H9 (cell line): ENCODE results near the gene CCM2L. TPM values are rescaled to one million over a fixed set of nuclear protein-coding genes. Genes with fewer than 3 reads are reported as not detected.

Experiments
- DNase-seq: peaks from one replicate; pipeline ENCODE4 v3.0.0-alpha.2; 2017
- H2AFZ ChIP-seq: one replicate; pipeline ENCODE4 v1.6.1; 2013; ENCODE audit warnings: mild to moderate bottlenecking, low read length, control low read depth, moderate library complexity
- H2AK5ac ChIP-seq: 2 replicates; pipeline ENCODE4 v1.6.1; 2013; ENCODE audit warnings: low read length, control low read depth, mixed read lengths; ENCODE audit not compliant: insufficient read length
- H2BK120ac ChIP-seq: one replicate; pipeline ENCODE4 v1.6.1; 2013; ENCODE audit warnings: low read depth, mild to moderate bottlenecking, low read length, control low read depth, inconsistent platforms; ENCODE audit not compliant: poor library complexity, severe bottlenecking
- H2BK12ac ChIP-seq: 2 replicates; pipeline ENCODE4 v1.6.1; 2013; ENCODE audit warnings: low read length, control low read depth, mixed read lengths, low read depth; ENCODE audit not compliant: insufficient read length
- H2BK15ac ChIP-seq: 2 replicates; pipeline ENCODE4 v1.6.1; 2013; ENCODE audit warnings: low read depth, low read length, control low read depth
- H2BK20ac ChIP-seq: one replicate; pipeline ENCODE4 v1.6.1; 2013; ENCODE audit warnings: low read depth, mild to moderate bottlenecking, low read length, control low read depth, inconsistent platforms; ENCODE audit not compliant: poor library complexity, severe bottlenecking
- H2BK5ac ChIP-seq: 2 replicates; pipeline ENCODE4 v1.6.1; 2013; ENCODE audit warnings: low read length, control low read depth, mixed read lengths; ENCODE audit not compliant: insufficient read length
- H3K14ac ChIP-seq: 2 replicates; pipeline ENCODE4 v1.6.1; 2013; ENCODE audit warnings: low read length, control low read depth; ENCODE audit not compliant: insufficient read depth
- H3K18ac ChIP-seq: 2 replicates; pipeline ENCODE4 v1.6.1; 2013; ENCODE audit warnings: low read depth, mild to moderate bottlenecking, mixed read lengths, low read length, control low read depth; ENCODE audit not compliant: insufficient read length
- H3K23ac ChIP-seq: 2 replicates; pipeline ENCODE4 v1.6.1; 2013; ENCODE audit warnings: low read length, control low read depth, mixed read lengths, low read depth; ENCODE audit not compliant: insufficient read length
- H3K23me2 ChIP-seq: 2 replicates; pipeline ENCODE4 v1.6.1; 2013; ENCODE audit warnings: low read depth, mild to moderate bottlenecking, mixed read lengths, low read length, control low read depth; ENCODE audit not compliant: insufficient read length, poor library complexity, severe bottlenecking
- H3K27ac ChIP-seq: 2 replicates; pipeline ENCODE4 v1.5.1; 2013; ENCODE audit warnings: low read length, control low read depth, mixed read lengths, low read depth; ENCODE audit not compliant: insufficient read length
- H3K27me3 ChIP-seq: 2 replicates; pipeline ENCODE4 v1.6.1; 2013; ENCODE audit warnings: low read length, control low read depth, inconsistent platforms; ENCODE audit not compliant: insufficient read depth
- H3K4ac ChIP-seq: 2 replicates; pipeline ENCODE4 v1.6.1; 2013; ENCODE audit warnings: low read depth, mild to moderate bottlenecking, control low read depth, inconsistent platforms, low read length, moderate library complexity
- H3K4me1 ChIP-seq: 2 replicates; pipeline ENCODE4 v1.6.1; 2013; ENCODE audit warnings: low read length, control low read depth, inconsistent platforms; ENCODE audit not compliant: insufficient read depth
- H3K4me2 ChIP-seq: 2 replicates; pipeline ENCODE4 v1.6.1; 2013; ENCODE audit warnings: low read length, control low read depth, mixed read lengths; ENCODE audit not compliant: insufficient read length, insufficient read depth
- H3K56ac ChIP-seq: 2 replicates; pipeline ENCODE4 v1.6.1; 2013; ENCODE audit warnings: low read depth, mild to moderate bottlenecking, mixed read lengths, low read length, control low read depth; ENCODE audit not compliant: insufficient read length
- H3K79me1 ChIP-seq: 2 replicates; pipeline ENCODE4 v1.6.1; 2013; ENCODE audit warnings: low read depth, mild to moderate bottlenecking, moderate library complexity, low read length, control low read depth, inconsistent platforms; ENCODE audit not compliant: insufficient read depth, poor library complexity, severe bottlenecking
- H3K79me2 ChIP-seq: 2 replicates; pipeline ENCODE4 v1.6.1; 2013; ENCODE audit warnings: low read length, control low read depth, inconsistent platforms; ENCODE audit not compliant: insufficient read depth
- H3K9ac ChIP-seq: 2 replicates; pipeline ENCODE4 v1.6.1; 2013; ENCODE audit warnings: low read length, control low read depth, mixed read lengths; ENCODE audit not compliant: insufficient read length; ENCODE audit errors: extremely low read depth
- H3K9me3 ChIP-seq: one replicate; pipeline ENCODE4 v1.6.1; 2013; ENCODE audit warnings: low read depth, low read length, inconsistent platforms; ENCODE audit not compliant: control insufficient read depth
- H3T11ph ChIP-seq: one replicate; pipeline ENCODE4 v1.6.1; 2013; ENCODE audit warnings: mild to moderate bottlenecking, low read length, control low read depth, inconsistent platforms
- H4K20me1 ChIP-seq: one replicate; pipeline ENCODE4 v1.6.1; 2013; ENCODE audit not compliant: control insufficient read depth, insufficient read length, insufficient read depth
- H4K5ac ChIP-seq: 2 replicates; pipeline ENCODE4 v1.6.1; 2013; ENCODE audit warnings: low read depth, mild to moderate bottlenecking, mixed read lengths, low read length, control low read depth; ENCODE audit not compliant: insufficient read length
- H4K8ac ChIP-seq: replicated peaks from 2 replicates; pipeline ENCODE4 v1.6.1; 2013; ENCODE audit warnings: low read length, control low read depth, mixed read lengths, low read depth; ENCODE audit not compliant: insufficient read length
- H4K91ac ChIP-seq: 2 replicates; pipeline ENCODE4 v1.6.1; 2013; ENCODE audit warnings: low read depth, mild to moderate bottlenecking, moderate library complexity, mixed read lengths, low read length, control low read depth; ENCODE audit not compliant: insufficient read length
- H3K27ac Mint-ChIP-seq, 3 experiments: 2 replicates in 2 of 3; 3 replicates in 1 of 3; pipeline ENCODE4 v1.8.0; 2020 to 2021; ENCODE audit warnings: mixed read lengths in 3 of 3, mild to moderate bottlenecking in 1 of 3, moderate library complexity in 1 of 3
- H3K27me3 Mint-ChIP-seq: 2 replicates; pipeline ENCODE4 v1.8.0; 2021; ENCODE audit warnings: low read depth, mild to moderate bottlenecking, moderate library complexity, mixed read lengths
- H3K36me3 Mint-ChIP-seq, 3 experiments: 2 replicates in 2 of 3; 3 replicates in 1 of 3; pipeline ENCODE4 v1.8.0; 2020 to 2021; ENCODE audit warnings: low read depth in 3 of 3, mixed read lengths in 3 of 3; ENCODE audit not compliant: insufficient read depth in 1 of 3
- H3K4me1 Mint-ChIP-seq, 2 experiments: 2 replicates each; pipeline ENCODE4 v1.8.0; 2020; ENCODE audit warnings: mixed read lengths in 2 of 2
- H3K4me3 Mint-ChIP-seq, 2 experiments: 2 replicates in 1 of 2; 3 replicates in 1 of 2; pipeline ENCODE4 v1.8.0; 2020 to 2021; ENCODE audit warnings: mild to moderate bottlenecking in 2 of 2, mixed read lengths in 2 of 2, moderate library complexity in 1 of 2
- H3K9me3 Mint-ChIP-seq, 2 experiments: 2 replicates in 1 of 2; 3 replicates in 1 of 2; pipeline ENCODE4 v1.8.0; 2020; ENCODE audit warnings: mild to moderate bottlenecking in 2 of 2, mixed read lengths in 2 of 2, moderate library complexity in 1 of 2
- CTCF ChIP-seq: fragments of 200-600 bp; sonication (generic); conservative IDR thresholded peaks from 3 replicates; pipeline ENCODE4 v1.8.0; 2021; ENCODE audit warnings: antibody characterized with exemption, mild to moderate bottlenecking
- total RNA-seq: library from RNA; stranded (reverse); gene quantifications from 2 replicates; pipeline ENCODE4 v1.2.1, GENCODE V29; 2021

The CCM2L gene
- total RNA-seq, 1 experiment from 2014 or later = 4.6 TPM

- H2AK5ac ChIP-seq = no peak overlapping the region
- Mint-ChIP-seq H3K9me3 (no peaks in the 10 kb centered on the region), H3K36me3 (no peaks in the 10 kb centered on the region), H3K27ac (no peak overlapping the region), H3K4me3 (no peak overlapping the region), H3K27me3 (peaks cover 8% of the 10 kb centered on the region), H3K4me1 (peaks cover 19 to 34% of the 10 kb centered on the region in 2 experiments)
- H2BK120ac ChIP-seq = no peak overlapping the region
- H3K56ac ChIP-seq = no peak overlapping the region
- no peak overlapping the region for H2AFZ ChIP-seq
- H2BK15ac ChIP-seq = no peak overlapping the region
- H4K5ac ChIP-seq = no peak overlapping the region
- H3K23me2 ChIP-seq = no peaks in the 10 kb centered on the region
- no peak overlapping the region for H3K18ac ChIP-seq
- H3K79me1 ChIP-seq = no peaks in the 10 kb centered on the region
- H3K4me1 ChIP-seq = no peaks in the 10 kb centered on the region
- no peaks in the 10 kb centered on the region for H3K9me3 ChIP-seq
- no peak for TF ChIP-seq CTCF
- no peak overlapping the region for H3K4me2 ChIP-seq
- no peak for DNase-seq
- no peak overlapping the region for H3K9ac ChIP-seq
- H3K27me3 ChIP-seq = no peaks in the 10 kb centered on the region
- no peaks in the 10 kb centered on the region for H3K79me2 ChIP-seq
- H3K14ac ChIP-seq = no peak overlapping the region
- no peak overlapping the region for H3K27ac ChIP-seq
- no peaks in the 10 kb centered on the region for H4K20me1 ChIP-seq
- H2BK20ac ChIP-seq = no peak overlapping the region
- no peak overlapping the region for H3T11ph ChIP-seq
- H3K4ac ChIP-seq = no peak overlapping the region
- no peak overlapping the region for H2BK12ac ChIP-seq
- no peak overlapping the region for H2BK5ac ChIP-seq
- H3K23ac ChIP-seq = no peak overlapping the region
- H4K91ac ChIP-seq = no peak overlapping the region
- H4K8ac ChIP-seq = no peak overlapping the region
Observed at GRCh38 chr20:32069711-32070110, 59.5 kb downstream of the CCM2L start.
